ENCODE measurements around the gene METTL13. TPM values are rescaled to one million over a fixed set of nuclear protein-coding genes. Genes with fewer than 3 reads are reported as not detected.

METTL13 gene, protein sequence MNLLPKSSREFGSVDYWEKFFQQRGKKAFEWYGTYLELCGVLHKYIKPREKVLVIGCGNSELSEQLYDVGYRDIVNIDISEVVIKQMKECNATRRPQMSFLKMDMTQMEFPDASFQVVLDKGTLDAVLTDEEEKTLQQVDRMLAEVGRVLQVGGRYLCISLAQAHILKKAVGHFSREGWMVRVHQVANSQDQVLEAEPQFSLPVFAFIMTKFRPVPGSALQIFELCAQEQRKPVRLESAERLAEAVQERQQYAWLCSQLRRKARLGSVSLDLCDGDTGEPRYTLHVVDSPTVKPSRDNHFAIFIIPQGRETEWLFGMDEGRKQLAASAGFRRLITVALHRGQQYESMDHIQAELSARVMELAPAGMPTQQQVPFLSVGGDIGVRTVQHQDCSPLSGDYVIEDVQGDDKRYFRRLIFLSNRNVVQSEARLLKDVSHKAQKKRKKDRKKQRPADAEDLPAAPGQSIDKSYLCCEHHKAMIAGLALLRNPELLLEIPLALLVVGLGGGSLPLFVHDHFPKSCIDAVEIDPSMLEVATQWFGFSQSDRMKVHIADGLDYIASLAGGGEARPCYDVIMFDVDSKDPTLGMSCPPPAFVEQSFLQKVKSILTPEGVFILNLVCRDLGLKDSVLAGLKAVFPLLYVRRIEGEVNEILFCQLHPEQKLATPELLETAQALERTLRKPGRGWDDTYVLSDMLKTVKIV
- 22.1 and 29.9 TPM in 2 replicates for total RNA-seq

DNA sequence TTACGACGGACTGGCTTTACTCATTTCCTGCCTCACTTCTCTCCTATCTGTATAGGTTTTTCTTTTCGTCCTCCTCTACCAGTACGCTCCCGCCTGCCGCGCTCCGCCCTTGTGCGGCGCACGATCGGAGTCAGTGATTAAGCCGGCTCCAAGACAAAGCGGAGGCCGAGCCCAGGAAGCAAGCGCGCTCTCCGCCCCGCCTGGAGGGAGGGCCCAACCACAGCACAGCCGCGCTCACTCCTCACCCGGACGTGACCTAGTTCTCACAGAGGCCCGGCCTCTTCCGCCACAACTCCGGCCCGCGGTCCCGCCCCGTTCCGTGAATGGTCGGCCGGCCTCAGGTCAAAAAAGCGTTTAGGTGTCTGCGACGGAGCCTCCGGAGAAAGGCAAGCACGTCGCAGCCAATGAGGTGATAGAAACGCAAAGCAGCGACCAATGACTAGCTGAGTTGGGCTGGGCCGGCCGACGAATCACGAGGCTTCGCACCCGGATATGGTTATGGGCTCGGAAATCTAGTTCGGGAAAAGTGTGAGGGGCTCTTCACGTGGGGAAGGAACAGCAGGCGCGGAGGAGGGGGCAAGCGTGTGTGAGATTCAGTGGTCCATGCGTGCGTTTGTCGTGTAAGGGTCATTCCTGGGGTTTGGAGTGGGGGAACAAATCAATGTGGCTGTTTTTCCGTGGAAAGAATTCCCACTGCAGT is at the start of gene METTL13:
TSS of gene METTL13 (plus strand) at position 485 of the 700 bp plus-strand sequence. CDS start 308 bp downstream, outside the sequence.

GRCh38 chr1:171741872-171742576 is 39.4 kb upstream of the METTL13 start, which contains the start of gene VAMP4:
VAMP4 (minus strand) TSS chr1:171742065; CDS start chr1:171738414, 3,651 bp downstream.

GRCh38 chr1:171841050-171841910 is 59.8 kb downstream of the METTL13 start, which contains the start of gene DNM3:
DNM3 (plus strand) TSS chr1:171841498; CDS start chr1:171841657, 159 bp downstream.

Other genes starting within 250 kb of the METTL13 start
- 0.06 TPM in 1 of 2 replicates, not detected in the other for gene MYOCOS, start 159.4 kb upstream of the METTL13 start, total RNA-seq
- 0.13 and 0.37 TPM in 2 replicates for gene MYOC, start 129.0 kb upstream of the METTL13 start, total RNA-seq
- gene VAMP4, start 39.6 kb upstream of the METTL13 start, total RNA-seq = 8.6 and 10.9 TPM in 2 replicates
- 1.1 and 1.2 TPM in 2 replicates for gene DNM3, start 59.8 kb downstream of the METTL13 start, total RNA-seq